ENCODE data around the gene SRGAP1.

DNA sequence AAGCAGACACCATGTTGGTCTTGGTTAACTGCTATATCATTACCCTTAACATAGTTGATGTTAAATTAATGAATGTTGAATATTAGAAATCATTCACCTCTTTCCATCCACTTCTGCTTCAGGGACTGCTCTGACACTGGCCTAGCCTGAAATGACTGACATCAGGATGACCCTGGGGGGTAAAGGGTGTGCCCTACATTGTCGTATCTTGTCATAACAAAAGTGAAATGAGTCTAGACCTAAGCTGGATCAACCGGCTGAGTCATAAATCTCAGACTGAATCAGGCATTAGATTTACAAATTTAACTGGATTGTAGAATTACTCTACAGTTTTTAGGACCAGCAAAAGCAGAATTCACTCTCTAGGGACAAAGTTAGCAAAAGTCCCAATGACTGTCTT is 342.3 kb downstream of the SRGAP1 start:
- TF ChIP-seq, protein P1, sequence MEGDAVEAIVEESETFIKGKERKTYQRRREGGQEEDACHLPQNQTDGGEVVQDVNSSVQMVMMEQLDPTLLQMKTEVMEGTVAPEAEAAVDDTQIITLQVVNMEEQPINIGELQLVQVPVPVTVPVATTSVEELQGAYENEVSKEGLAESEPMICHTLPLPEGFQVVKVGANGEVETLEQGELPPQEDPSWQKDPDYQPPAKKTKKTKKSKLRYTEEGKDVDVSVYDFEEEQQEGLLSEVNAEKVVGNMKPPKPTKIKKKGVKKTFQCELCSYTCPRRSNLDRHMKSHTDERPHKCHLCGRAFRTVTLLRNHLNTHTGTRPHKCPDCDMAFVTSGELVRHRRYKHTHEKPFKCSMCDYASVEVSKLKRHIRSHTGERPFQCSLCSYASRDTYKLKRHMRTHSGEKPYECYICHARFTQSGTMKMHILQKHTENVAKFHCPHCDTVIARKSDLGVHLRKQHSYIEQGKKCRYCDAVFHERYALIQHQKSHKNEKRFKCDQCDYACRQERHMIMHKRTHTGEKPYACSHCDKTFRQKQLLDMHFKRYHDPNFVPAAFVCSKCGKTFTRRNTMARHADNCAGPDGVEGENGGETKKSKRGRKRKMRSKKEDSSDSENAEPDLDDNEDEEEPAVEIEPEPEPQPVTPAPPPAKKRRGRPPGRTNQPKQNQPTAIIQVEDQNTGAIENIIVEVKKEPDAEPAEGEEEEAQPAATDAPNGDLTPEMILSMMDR (IDR thresholded peaks at IDR 0.05) = no peak
- TF ChIP-seq POLR2AphosphoS5 (IDR thresholded peaks at IDR 0.05) (no peak), POLR2A (IDR thresholded peaks at IDR 0.05) (no peak)

Measured in gastroesophageal sphincter (tissue), 3 donors.